ENCODE measurements around the gene ZNF684.
"Not testable (repeated sequence)": the region's sequence is repeated elsewhere in the genome, so short reads cannot be mapped to it uniquely, and the experiment has no call there.

ZNF684 gene

GRCh38 chr1:40531381-40532061, at the start of gene ZNF684:
Gene ZNF684, plus strand, starts transcription at chr1:40531637. Its CDS starts 1,530 bp downstream, at chr1:40533167.
- peak; percentile 92 for DNase-seq

- no peak for DNase-seq
Observed at GRCh38 chr1:40495315-40495903, 36.0 kb upstream of the ZNF684 start.

GRCh38 chr1:40502651-40503050, 28.8 kb upstream of the ZNF684 start:
- DNase-seq = not testable (repeated sequence)

GRCh38 chr1:40507973-40508372, 23.5 kb upstream of the ZNF684 start:
- DNase-seq = no peak

DNA sequence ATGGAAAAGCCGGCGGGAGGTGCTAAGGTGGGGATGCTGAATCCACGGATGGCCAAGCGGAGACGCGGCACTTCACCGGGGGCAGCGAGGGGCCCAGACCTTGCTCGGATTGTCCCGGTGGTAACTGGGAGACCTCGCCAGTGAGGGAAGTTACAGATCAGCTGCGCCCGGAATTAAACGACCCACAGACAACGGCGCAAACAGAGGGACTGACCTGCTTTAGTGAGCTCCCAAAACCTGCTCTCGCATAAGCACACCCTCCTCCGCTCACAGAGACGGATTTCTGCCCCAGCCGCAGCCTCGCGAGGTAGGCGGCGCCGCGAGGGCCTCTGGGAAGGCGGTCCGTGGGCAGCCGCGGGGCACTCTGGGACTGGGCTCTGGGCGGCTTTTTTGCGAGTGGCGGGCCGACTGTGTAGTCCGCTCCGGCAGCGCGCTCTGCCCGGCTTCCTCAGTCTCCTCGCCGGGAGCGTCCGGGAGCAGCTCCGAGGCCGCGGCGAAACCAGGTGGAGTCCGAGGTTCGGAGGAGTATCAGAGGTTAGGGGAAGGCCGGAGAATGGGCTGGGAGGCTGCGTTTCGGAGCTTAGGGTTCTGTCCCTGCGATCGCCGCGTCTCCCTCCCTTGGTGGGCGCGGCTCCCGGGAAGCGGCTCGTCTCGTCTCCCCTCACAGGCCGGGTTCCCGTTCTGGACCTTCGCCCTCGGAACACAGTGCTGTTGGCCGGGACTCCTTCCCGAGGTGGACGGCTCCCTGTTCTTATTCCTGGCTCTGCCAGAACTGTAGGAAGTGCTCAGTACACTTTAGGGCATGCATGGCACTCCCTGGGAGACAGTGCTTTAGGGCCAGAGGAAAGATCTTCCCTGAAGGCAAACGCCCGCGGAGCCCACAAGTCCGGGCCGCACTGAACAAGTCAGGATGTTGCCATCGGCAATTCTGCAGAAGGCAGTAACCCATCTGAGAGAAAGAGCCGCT, 22.8 kb upstream of the ZNF684 start, which contains the start of gene EXO5:
Gene EXO5, plus strand, starts transcription at position 393 of the 967 bp plus-strand sequence. CDS start 5,778 bp downstream, outside the sequence.
- DNase-seq = peak; percentile 88

DNA sequence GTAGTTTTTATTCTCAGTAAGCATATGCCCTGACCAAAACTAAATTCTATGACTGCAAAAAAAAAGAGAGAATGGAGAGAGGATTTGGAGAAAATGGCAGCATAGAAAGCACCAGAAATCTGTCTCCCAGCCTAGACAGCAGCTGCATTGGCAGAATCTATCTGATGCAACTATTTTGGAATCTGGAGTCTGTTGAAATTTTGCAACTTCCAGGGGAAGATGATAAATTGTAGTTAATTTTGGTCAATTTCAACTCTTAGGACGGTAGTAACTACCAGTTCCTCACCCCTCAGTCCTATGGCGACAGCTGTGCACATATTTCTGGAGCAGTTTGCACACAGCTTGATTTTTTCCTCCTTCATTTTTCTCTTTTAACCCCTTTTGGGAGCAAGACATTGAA, 11.9 kb upstream of the ZNF684 start:
- no peak for DNase-seq

GRCh38 chr1:40530735-40531380, 579 bp upstream of the ZNF684 start:
- DNase-seq = peak; percentile 1

DNA sequence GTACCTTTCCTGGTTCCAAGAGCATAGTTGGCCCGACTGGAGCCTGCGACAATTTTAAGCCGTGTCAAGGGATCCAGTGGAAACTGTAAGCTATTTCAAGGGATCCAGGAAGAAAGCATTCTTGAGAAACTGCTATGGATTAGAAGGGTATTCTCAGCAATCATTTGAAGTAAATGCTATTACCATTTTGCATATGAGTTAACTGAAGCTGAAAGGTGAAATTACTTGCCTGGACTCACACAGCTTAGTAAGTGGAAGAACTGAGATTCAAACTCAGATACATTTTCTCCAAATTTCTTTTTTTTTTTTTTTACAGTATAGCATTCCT, 589 bp downstream of the ZNF684 start:
- no peak for DNase-seq

- peak; percentile 54 for DNase-seq
Observed at GRCh38 chr1:40532844-40533424, 1.5 kb downstream of the ZNF684 start.

GRCh38 chr1:40534589-40534988, 3.2 kb downstream of the ZNF684 start:
- DNase-seq = no peak

- DNase-seq = no peak
Observed at GRCh38 chr1:40535732-40536131, 4.3 kb downstream of the ZNF684 start.

DNA sequence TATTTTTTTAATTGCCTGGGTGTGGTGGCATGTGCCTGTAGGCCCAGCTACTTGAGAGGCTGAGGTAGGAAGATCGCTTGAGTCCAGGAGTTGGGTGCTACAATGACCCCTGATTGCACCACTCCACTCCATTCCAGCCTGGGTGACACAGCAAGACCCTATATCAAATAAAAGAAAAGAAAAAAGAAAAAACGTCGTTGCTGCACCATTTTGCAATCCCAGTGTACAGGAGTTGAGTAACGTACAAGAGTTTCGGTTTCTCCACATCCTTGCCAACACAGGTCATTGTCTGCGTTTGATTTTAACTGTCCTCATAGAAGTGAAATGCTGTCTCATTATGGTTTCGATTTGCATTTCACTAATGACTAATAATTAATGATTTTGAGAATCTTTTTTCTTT, 7.9 kb downstream of the ZNF684 start:
- no peak for DNase-seq

GRCh38 chr1:40546957-40547356, 15.5 kb downstream of the ZNF684 start:
- no peak for DNase-seq

- no peak for DNase-seq
Observed at GRCh38 chr1:40553017-40553416, 21.6 kb downstream of the ZNF684 start.

GRCh38 chr1:40554807-40555206, 23.4 kb downstream of the ZNF684 start:
- not testable (repeated sequence) for DNase-seq

GRCh38 chr1:40556121-40556520, 24.7 kb downstream of the ZNF684 start:
- no peak for DNase-seq

DNA sequence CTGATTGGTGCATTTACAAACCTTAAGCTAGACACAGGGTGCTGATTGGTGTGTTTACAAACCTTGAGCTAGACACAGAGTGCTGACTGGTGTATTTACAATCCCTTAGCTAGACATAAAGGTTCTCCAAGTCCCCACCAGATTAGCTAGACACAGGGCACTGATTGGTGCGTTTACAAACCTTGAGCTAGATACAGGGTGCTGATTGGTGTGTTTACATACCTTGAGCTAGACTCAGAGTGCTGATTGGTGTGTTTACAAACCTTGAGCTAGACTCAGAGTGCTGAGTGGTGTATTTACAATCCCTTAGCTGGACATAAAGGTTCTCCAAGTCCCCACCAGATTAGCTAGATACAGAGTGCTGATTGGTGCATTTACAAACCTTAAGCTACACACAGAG, 26.8 kb downstream of the ZNF684 start:
- DNase-seq = not testable (repeated sequence)

DNA sequence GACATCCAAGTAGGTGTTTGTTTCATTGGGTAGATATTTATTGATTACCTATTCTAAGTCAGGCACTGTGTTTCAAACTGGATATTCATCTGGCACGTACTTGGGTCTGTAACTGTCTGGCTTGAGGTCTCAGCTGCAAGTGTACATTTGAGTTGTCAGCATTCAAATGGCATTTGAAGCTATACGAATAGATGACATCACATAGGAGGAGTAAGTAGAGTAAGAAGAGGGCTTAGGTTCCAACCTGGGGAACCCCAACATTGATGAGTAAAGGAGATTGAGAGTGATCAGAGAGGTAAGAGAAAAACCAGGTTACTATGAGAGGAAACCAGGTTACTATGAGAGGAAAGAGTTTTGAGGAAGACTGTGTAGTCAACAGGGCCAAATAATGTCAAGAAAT, 30.7 kb downstream of the ZNF684 start:
- no peak for DNase-seq

DNA sequence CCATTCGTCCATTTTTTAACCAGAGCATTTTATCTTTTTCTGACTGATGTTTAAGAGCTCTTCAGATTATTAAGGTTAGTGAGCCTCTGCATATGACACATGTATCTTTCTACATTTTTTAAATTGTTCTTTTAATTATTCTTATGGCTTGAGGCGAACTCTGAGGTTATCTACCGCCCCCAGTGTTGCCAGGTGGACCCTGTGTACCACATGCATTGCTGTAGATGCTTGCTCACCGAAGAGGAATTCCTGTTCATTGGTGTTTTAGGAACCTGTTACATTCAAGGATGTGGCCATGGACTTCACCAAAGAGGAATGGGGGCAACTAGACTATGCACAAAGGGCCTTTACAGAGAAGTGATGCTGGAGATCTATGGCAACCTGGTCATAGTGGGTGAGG, 31.8 kb downstream of the ZNF684 start:
- no peak for DNase-seq

DNA sequence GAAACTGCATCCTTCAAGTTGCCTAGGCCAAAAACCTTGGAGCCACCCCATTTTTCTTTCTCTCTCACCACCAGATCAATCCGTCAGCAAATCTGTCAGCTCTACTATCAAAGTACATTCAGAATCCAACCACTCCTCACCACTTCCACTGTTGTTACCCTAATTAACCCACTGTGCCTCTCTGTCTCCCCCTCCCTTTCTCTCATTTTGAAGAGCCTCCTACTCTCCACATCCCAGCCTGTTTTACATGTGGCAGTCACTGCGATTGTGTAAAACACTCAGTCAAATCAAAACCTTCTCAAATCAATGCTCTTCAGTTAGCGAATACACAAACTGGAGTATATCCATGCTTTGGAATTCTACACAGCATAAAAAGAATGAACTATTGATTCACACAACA, 33.1 kb downstream of the ZNF684 start:
- no peak for DNase-seq

DNA sequence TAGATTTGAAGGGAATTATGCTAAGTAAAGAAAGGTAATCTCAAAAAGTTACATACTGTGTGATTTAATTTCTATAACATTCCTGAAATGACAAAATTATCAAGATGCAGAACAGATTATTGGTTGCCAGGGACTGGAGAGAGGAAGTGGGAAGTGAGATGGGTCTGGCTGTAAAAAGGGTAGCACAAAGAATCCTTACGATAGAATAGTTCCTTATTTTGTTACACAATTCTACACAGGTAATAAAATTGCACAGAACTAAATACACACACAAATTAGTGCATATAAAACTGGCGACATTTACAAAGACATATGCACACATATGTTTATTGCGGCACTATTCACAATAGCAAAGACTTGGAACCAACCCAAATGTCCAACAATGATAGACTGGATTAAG, 33.5 kb downstream of the ZNF684 start:
- no peak for DNase-seq

DNA sequence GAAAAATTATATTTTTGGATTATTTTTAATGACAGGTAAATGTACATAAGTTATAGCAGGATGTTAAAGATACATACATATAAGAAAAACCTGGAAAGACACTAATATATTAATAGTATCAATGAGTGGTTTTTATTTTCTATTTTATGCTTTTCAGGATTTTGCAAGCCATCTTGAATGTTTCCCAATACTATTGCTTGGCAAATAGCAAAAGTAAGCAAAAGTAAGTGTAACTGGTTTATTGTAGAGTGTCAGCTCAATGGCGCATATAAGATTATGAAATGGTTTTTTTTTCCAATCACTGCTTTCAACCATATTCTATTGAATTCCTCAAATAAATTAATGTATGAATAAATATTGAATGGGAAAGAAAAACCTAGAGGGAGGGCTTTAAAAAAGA, 36.4 kb downstream of the ZNF684 start:
- DNase-seq = no peak

GRCh38 chr1:40574805-40575204, 43.4 kb downstream of the ZNF684 start:
- DNase-seq = not testable (repeated sequence)
